K562 (cell line): Measurements from ENCODE around the gene SPATA33. TPM values are rescaled to one million over a fixed set of nuclear protein-coding genes. Genes with fewer than 3 reads are reported as not detected.
A peak's percentile ranks its signal among the peaks of the same experiment; 100 is the strongest.

Source experiments
- ATAC-seq: fragments of 200-7000 bp; cut with Tn5 transposase; 3 replicates; pipeline ENCODE4 v1.9.1; 2020; ENCODE audit warnings: moderate library complexity
- BruUV-seq: library from RNA; stranded (reverse); fragments of 400-500 nt; replicated peaks from 2 replicates; lab custom pipeline; 2021; lab: Mats Ljungman, UMichigan
- CTCF ChIA-PET: fragments of 300-600 bp; formaldehyde crosslinking; extraction: SDS; loops from one replicate; lab custom pipeline; 2021; ENCODE audit warnings: low intra/inter-chr PET ratio; lab: Yijun Ruan, JAX
- POLR2A ChIA-PET: fragments of 300-600, 350-650 bp; sonication (Branson Sonifier 250); formaldehyde crosslinking; extraction: SDS; loops from one replicate; lab custom pipeline; 2021; ENCODE audit warnings: antibody characterized with exemption, inconsistent platforms; lab: Yijun Ruan, JAX
- DNase-seq, 4 experiments: peaks; one replicate each; pipeline versions ENCODE4 v3.0.0 to v3.0.0-alpha.2; 2011 to 2018; ENCODE audit warnings: low spot score in 3 of 4, mixed read lengths in 3 of 4; ENCODE audit errors: extremely low read depth in 1 of 4
- FAIRE-seq: peaks from 2 replicates; lab custom pipeline; 2011; peaks lifted over from hg19 to GRCh38; lab: Jason Lieb, UNC
- H2AFZ ChIP-seq: 2 replicates; pipeline ENCODE4 v1.6.0; 2011; ENCODE audit warnings: low read depth, low read length, control low read depth, inconsistent platforms
- H3K27ac ChIP-seq: fragments of 200-600 bp; 3 replicates; pipeline ENCODE4 v1.8.0; 2011; ENCODE audit warnings: low read depth, mild to moderate bottlenecking, control low read depth, inconsistent platforms, low read length, moderate library complexity, mixed read lengths; ENCODE audit errors: extremely low read depth
- H3K27me3 ChIP-seq, 2 experiments: fragments of 300-600 bp in 1 of 2; 2 replicates in 1 of 2; 3 replicates in 1 of 2; pipeline versions ENCODE4 v1.6.0 to v1.8.0; 2011; ENCODE audit warnings: inconsistent platforms in 2 of 2, low read length in 2 of 2, mild to moderate bottlenecking in 1 of 2, mixed read lengths in 1 of 2, moderate library complexity in 1 of 2; ENCODE audit not compliant: control insufficient read depth in 2 of 2, insufficient read depth in 2 of 2
- H3K36me3 ChIP-seq: fragments of 300-600 bp; 3 replicates; pipeline ENCODE4 v1.8.0; 2011; ENCODE audit warnings: mild to moderate bottlenecking, low read length, inconsistent platforms; ENCODE audit not compliant: control insufficient read depth, insufficient read depth
- H3K4me1 ChIP-seq, 2 experiments: fragments of 200-600 bp in 1 of 2; replicated peaks in 1 of 2; 2 replicates in 1 of 2; 3 replicates in 1 of 2; pipeline versions ENCODE4 v1.5.1 to v1.8.0; 2011; ENCODE audit warnings: inconsistent platforms in 2 of 2, low read length in 2 of 2, mild to moderate bottlenecking in 1 of 2, mixed read lengths in 1 of 2, moderate library complexity in 1 of 2; ENCODE audit not compliant: control insufficient read depth in 2 of 2, insufficient read depth in 2 of 2
- H3K4me2 ChIP-seq: 2 replicates; pipeline ENCODE4 v1.6.1; 2011; ENCODE audit warnings: low read length, control low read depth, inconsistent platforms, mixed read lengths; ENCODE audit not compliant: insufficient read depth
- H3K4me3 ChIP-seq: fragments of 200-600 bp; sonication (generic), shearing (Covaris generic); 2 replicates; pipeline ENCODE4 v1.5.1; 2016; ENCODE audit warnings: control low read depth, inconsistent platforms
- H3K79me2 ChIP-seq: fragments of 200-600 bp; 3 replicates; pipeline ENCODE4 v1.8.0; 2011; ENCODE audit warnings: low read length, inconsistent platforms; ENCODE audit not compliant: control insufficient read depth, insufficient read depth
- H3K9ac ChIP-seq, 2 experiments: 2 replicates each; pipeline versions ENCODE4 v1.6.0 to v1.6.1; 2011; ENCODE audit warnings: low read depth in 2 of 2, low read length in 2 of 2, control low read depth in 1 of 2, inconsistent platforms in 1 of 2, mild to moderate bottlenecking in 1 of 2, mixed read lengths in 1 of 2; ENCODE audit not compliant: insufficient read depth in 1 of 2
- H3K9me1 ChIP-seq: one replicate; pipeline ENCODE4 v1.6.0; 2011; ENCODE audit warnings: inconsistent platforms, mild to moderate bottlenecking, low read length, moderate library complexity; ENCODE audit not compliant: control insufficient read depth, insufficient read depth
- H3K9me3 ChIP-seq: replicated peaks from 2 replicates; pipeline ENCODE4 v1.5.1; 2011; ENCODE audit warnings: low read depth, low read length, inconsistent platforms; ENCODE audit not compliant: control insufficient read depth, insufficient read depth
- H4K20me1 ChIP-seq: replicated peaks from 2 replicates; pipeline ENCODE4 v1.6.1; 2011; ENCODE audit warnings: low read length, inconsistent platforms, mixed read lengths; ENCODE audit not compliant: control insufficient read depth, insufficient read depth
- EZH2 ChIP-seq: IDR thresholded peaks from 2 replicates; pipeline ENCODE4 v1.6.1; 2012; ENCODE audit warnings: low read depth, mild to moderate bottlenecking, inconsistent platforms, low read length, borderline replicate concordance
- HIVEP1 ChIP-seq: fragments of 250-450 bp; sonication (Bioruptor Pico); IDR thresholded peaks from 2 replicates; pipeline ENCODE4 v1.4.0; 2020; ENCODE audit warnings: mild to moderate bottlenecking
- KLF13 ChIP-seq: fragments of 450-650 bp; IDR thresholded peaks from 2 replicates; pipeline ENCODE4 v1.6.1; 2016; ENCODE audit warnings: missing genetic modification characterization, low read depth, mild to moderate bottlenecking, missing compliant biosample characterization, moderate library complexity, borderline replicate concordance
- NCOA2 ChIP-seq, 2 experiments: fragments of 450-650 bp; IDR thresholded peaks; 2 replicates each; pipeline ENCODE4 v1.6.1; 2018; ENCODE audit warnings: mild to moderate bottlenecking in 2 of 2, moderate library complexity in 1 of 2; ENCODE audit not compliant: partially characterized antibody in 2 of 2
- NRF1 ChIP-seq, 2 experiments: fragments of 450-650 bp; IDR thresholded peaks in 1 of 2; conservative IDR thresholded peaks in 1 of 2; 2 replicates each; pipeline ENCODE4 v1.6.1; 2014; ENCODE audit warnings: mild to moderate bottlenecking in 2 of 2
- PML ChIP-seq: IDR thresholded peaks from 2 replicates; pipeline ENCODE4 v1.6.1; 2012; ENCODE audit warnings: low read length, inconsistent platforms
- PTRF ChIP-seq: fragments of 450-650 bp; IDR thresholded peaks from 2 replicates; pipeline ENCODE4 v1.6.1; 2016; ENCODE audit warnings: mild to moderate bottlenecking, missing genetic modification characterization, missing compliant biosample characterization
- U2AF2 ChIP-seq: fragments of 200-400 bp; formaldehyde crosslinking; optimal IDR thresholded peaks from 2 replicates; pipeline ENCODE3; 2017; ENCODE audit warnings: low read depth, mild to moderate bottlenecking, low read length
- ZNF583 ChIP-seq: fragments of 250-450 bp; sonication (Bioruptor Pico); IDR thresholded peaks from 2 replicates; pipeline ENCODE4 v1.4.0; 2020
- ZNF785 ChIP-seq: fragments of 250-450 bp; sonication (Bioruptor Pico); IDR thresholded peaks from 2 replicates; pipeline ENCODE4 v1.4.0; 2020; ENCODE audit warnings: mild to moderate bottlenecking
- WGBS: fragments of 100-300 bp; shearing (Covaris generic); methylation state at CpG from one replicate; pipeline ENCODE4 v1.1.6; 2016; ENCODE audit warnings: low coverage, mixed read lengths; ENCODE audit not compliant: insufficient coverage; ENCODE audit errors: missing lambda C conversion rate; 5-methylcytosine and 5-hydroxymethylcytosine counted together
- in situ Hi-C: fragments of 300-500 bp; cut with MboI; formaldehyde crosslinking; loops from 4 replicates; pipeline ENCODE4 v1.15.0; 2018; ENCODE audit warnings: inconsistent platforms, mixed read lengths
- intact Hi-C: fragments of 100-400 bp; cut with micrococcal nuclease; formaldehyde crosslinking; loops from 2 replicates; pipeline ENCODE4 v1.14.2; 2022
- polyA plus RNA-seq, 8 experiments: library from polyadenylated mRNA; depleted of rRNA in 4 of 8; stranded (reverse) in 5 of 8; unstranded in 3 of 8; fragments of >200 nt; fragmentation: Nextera tagmentation in 2 of 8; fragmentation: Illumina TruSeq in 1 of 8; extraction: Ambion mirVana in 2 of 8; extraction: Trizol in 1 of 8; gene quantifications; 2 replicates each; pipeline versions ENCODE4 v1.2.1 to v1.2.3, GENCODE V29; 2011 to 2014; ENCODE audit warnings: inconsistent platforms in 1 of 8, missing spikeins in 1 of 8
- total RNA-seq, 7 experiments: library from RNA; depleted of rRNA in 6 of 7; stranded (reverse); fragments of >200 nt in 6 of 7; fragmentation: Illumina TruSeq in 2 of 7; extraction: Trizol in 2 of 7; gene quantifications; 2 replicates each; pipeline versions ENCODE4 v1.2.1 to v1.2.3, GENCODE V29; 2011 to 2021; ENCODE audit warnings: low replicate concordance in 1 of 7
- TF ChIP-seq, protein P1 (sequence below): fragments of 250-450 bp; sonication (Bioruptor Pico); IDR thresholded peaks from 2 replicates; pipeline ENCODE4 v1.5.1; 2021; ENCODE audit warnings: mild to moderate bottlenecking
- TF ChIP-seq, protein P2 (sequence below): sonication (generic); formaldehyde crosslinking; IDR thresholded peaks from 2 replicates; pipeline ENCODE4 v1.8.1; 2023; ENCODE audit warnings: mild to moderate bottlenecking, missing genetic modification reagents

SPATA33 gene
- total and polyA plus RNA-seq, 9 of the 15 experiments (the other 6 are each of a cell fraction or from before 2014, with no cell fraction given): 4.0 to 20.0 (median 11.8) TPM

DNA sequence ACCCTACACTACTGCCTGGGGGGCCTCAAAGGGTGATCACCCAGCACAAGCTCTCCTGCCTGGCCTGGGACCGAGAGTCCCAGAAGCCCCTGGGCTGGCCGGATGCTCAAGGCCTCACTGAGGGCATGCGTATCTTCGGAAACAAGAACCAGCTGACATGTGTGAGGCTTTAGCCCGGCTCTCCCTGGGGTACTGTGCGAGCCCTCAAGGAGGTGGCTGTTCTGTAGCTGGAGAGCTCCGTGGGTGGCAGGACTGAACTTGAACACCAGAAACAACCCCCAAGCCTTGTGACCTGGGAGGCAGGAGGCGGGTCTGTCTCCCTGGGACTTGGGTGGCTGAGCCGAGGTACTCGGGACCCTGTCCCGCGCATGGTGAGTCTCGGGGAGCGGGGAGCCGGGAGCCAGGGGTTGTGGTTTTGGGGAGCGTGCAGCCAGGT lies 37.2 kb upstream of the SPATA33 start:
- intact Hi-C loops (no loop called here), in situ Hi-C loops (no loop called here)
- Histone ChIP-seq H3K79me2 (no peaks in the 10 kb centered on the region), H3K27me3 (peaks cover 30 to 54% of the 10 kb centered on the region in 2 experiments), H3K27ac (no peak overlapping the region), H3K9ac (peak overlapping the region in 1 of 2 experiments; percentile 28; a peak in 2 of 4 replicates), H3K9me3 (no peaks in the 10 kb centered on the region), H3K36me3 (no peaks in the 10 kb centered on the region), H4K20me1 (no peaks in the 10 kb centered on the region), H2AFZ (no peak overlapping the region), H3K4me1 (peaks cover 0 to 46% of the 10 kb centered on the region in 2 experiments; a peak in 2 of 5 replicates), H3K4me3 (no peak overlapping the region), H3K9me1 (no peaks in the 10 kb centered on the region), H3K4me2 (no peak overlapping the region)
- FAIRE-seq (no peak), ATAC-seq (peak; percentile 26; the same call in 2 of the 3 replicates), DNase-seq (no peak)
- ChIA-PET CTCF (no interaction called here), POLR2A (interaction anchor here (0.9 kb wide), 1 partner anchor 21 kb away, joined by 3 read pairs; no protein-coding TSS in a partner anchor)
- 12% methylated on average over 13 of the region's 16 CpGs for WGBS
- TF ChIP-seq NRF1 (conservative IDR thresholded peaks at IDR 0.05 in 1 of 2, IDR thresholded peaks at IDR 0.05 in 1 of 2) (peak; percentile 41 to 61; a peak in 3 of 4 replicates), HIVEP1 (CRISPR knock-in tag) (no peak)
- BruUV-seq: no TSS peak

DNA sequence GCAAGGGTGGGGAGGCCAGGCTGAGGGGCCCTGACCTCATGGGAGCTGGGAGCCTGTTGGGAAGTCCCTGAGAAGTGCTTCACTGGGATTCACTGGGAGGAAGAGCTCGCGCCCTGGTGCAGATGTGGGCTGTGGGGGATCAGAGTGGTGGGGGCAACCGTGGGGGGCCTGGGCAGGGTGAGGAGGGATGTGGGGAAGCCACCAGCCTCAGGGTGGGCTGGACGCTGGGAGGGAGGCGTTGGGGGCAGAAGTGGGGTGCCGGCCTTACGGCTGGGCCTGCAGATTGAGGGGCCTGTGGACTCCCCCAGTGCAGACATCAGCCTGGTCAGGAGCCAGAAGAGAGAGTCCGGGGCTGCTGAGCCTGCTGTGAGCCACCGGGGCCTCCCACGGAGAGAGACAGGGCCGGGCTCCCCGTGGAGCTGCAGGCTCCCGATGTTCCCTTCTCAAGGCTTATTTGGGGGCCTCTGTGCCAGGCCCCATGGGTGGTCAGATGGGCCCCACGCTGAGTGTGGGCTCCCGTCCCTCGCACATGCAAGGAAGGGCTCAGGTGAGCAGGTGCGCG lies 36.4 kb upstream of the SPATA33 start:
- Histone ChIP-seq H2AFZ (no peak overlapping the region), H3K79me2 (no peaks in the 10 kb centered on the region), H3K36me3 (no peaks in the 10 kb centered on the region), H3K9me3 (no peaks in the 10 kb centered on the region), H3K4me2 (no peak overlapping the region), H3K4me1 (peaks cover 0 to 42% of the 10 kb centered on the region in 2 experiments; a peak in 2 of 5 replicates), H3K27me3 (peaks cover 37 to 62% of the 10 kb centered on the region in 2 experiments), H4K20me1 (no peaks in the 10 kb centered on the region), H3K27ac (no peak overlapping the region), H3K4me3 (no peak overlapping the region), H3K9me1 (no peaks in the 10 kb centered on the region), H3K9ac (no peak overlapping the region)
- ChIA-PET POLR2A (interaction anchor here (0.6 to 0.9 kb wide), 2 partner anchors 14 to 44 kb away, joined by 3 read pairs; no protein-coding TSS in a partner anchor), CTCF (no interaction called here)
- intact Hi-C loops (no loop called here), in situ Hi-C loops (no loop called here)
- ATAC-seq (no peak), DNase-seq (no peak), FAIRE-seq (no peak)
- WGBS: 11% methylated on average over 15 of the region's 18 CpGs
- BruUV-seq: no TSS peak
- TF ChIP-seq ZNF583 (CRISPR knock-in tag) (no peak), PML (no peak), U2AF2 (no peak), NCOA2 (IDR thresholded peaks at IDR 0.05; ENCODE audit: partially characterized antibody in 2 of 2) (no peak), PTRF (tag) (no peak), EZH2 (no peak), ZNF785 (no peak), KLF13 (tag) (no peak)
- TF ChIP-seq, protein P1, sequence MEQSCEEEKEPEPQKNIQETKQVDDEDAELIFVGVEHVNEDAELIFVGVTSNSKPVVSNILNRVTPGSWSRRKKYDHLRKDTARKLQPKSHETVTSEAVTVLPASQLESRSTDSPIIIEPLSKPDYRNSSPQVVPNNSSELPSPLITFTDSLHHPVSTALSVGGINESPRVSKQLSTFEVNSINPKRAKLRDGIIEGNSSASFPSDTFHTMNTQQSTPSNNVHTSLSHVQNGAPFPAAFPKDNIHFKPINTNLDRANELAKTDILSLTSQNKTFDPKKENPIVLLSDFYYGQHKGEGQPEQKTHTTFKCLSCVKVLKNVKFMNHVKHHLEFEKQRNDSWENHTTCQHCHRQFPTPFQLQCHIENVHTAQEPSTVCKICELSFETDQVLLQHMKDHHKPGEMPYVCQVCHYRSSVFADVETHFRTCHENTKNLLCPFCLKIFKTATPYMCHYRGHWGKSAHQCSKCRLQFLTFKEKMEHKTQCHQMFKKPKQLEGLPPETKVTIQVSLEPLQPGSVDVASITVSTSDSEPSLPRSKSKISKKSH: no peak
- TF ChIP-seq, protein P2, sequence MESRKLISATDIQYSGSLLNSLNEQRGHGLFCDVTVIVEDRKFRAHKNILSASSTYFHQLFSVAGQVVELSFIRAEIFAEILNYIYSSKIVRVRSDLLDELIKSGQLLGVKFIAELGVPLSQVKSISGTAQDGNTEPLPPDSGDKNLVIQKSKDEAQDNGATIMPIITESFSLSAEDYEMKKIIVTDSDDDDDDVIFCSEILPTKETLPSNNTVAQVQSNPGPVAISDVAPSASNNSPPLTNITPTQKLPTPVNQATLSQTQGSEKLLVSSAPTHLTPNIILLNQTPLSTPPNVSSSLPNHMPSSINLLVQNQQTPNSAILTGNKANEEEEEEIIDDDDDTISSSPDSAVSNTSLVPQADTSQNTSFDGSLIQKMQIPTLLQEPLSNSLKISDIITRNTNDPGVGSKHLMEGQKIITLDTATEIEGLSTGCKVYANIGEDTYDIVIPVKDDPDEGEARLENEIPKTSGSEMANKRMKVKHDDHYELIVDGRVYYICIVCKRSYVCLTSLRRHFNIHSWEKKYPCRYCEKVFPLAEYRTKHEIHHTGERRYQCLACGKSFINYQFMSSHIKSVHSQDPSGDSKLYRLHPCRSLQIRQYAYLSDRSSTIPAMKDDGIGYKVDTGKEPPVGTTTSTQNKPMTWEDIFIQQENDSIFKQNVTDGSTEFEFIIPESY (CRISPR knock-in tag): no peak
